ENCODE data around the gene NECTIN2.
A peak's percentile ranks its signal among the peaks of the same experiment; 100 is the strongest.

NECTIN2 gene

GRCh38 chr19:44876930-44877535 is 30.9 kb downstream of the NECTIN2 start:
- Histone ChIP-seq H2AK5ac (ENCODE audit: low read length, severe bottlenecking) (no peak overlapping the region), H3K4me1 (ENCODE audit: control insufficient read depth, insufficient read depth, low read depth, low read length) (peaks cover 25% of the 10 kb centered on the region), H2AFZ (ENCODE audit: low read depth, low read length) (no peak overlapping the region), H3K14ac (ENCODE audit: low read length in 2 of 2) (no peak overlapping the region), H2BK12ac (ENCODE audit: low read length in 2 of 2) (no peak overlapping the region), H3K9me3 (ENCODE audit: control insufficient read depth, low read length) (no peaks in the 10 kb centered on the region), H4K8ac (ENCODE audit: low read length) (no peak overlapping the region), H3K9ac (ENCODE audit: low read length) (no peak overlapping the region), H3K23ac (ENCODE audit: low read length in 2 of 2) (no peak overlapping the region), H3K27ac (ENCODE audit: low read length, poor library complexity, severe bottlenecking) (no peak overlapping the region), H2BK120ac (ENCODE audit: low read depth, low read length) (no peak overlapping the region), H3K4me3 (ENCODE audit: insufficient read depth in 1 of 2, low read depth in 1 of 2, low read length in 2 of 2) (no peak overlapping the region), H3K18ac (ENCODE audit: low read depth in 1 of 2, low read length in 2 of 2) (no peak overlapping the region), H4K91ac (ENCODE audit: low read length) (no peak overlapping the region), H3K79me1 (replicated peaks; ENCODE audit: low read length, poor library complexity, severe bottlenecking) (peaks cover 41% of the 10 kb centered on the region), H3K36me3 (ENCODE audit: control insufficient read depth in 1 of 2, insufficient read depth in 2 of 2, low read depth in 1 of 2, low read length in 2 of 2) (peaks cover 66 to 85% of the 10 kb centered on the region in 2 experiments), H2BK5ac (ENCODE audit: low read depth, low read length, poor library complexity, severe bottlenecking) (no peak overlapping the region), H3K4me2 (ENCODE audit: low read length, poor library complexity, severe bottlenecking) (no peak overlapping the region), H3K4ac (ENCODE audit: low read depth in 1 of 2, low read length in 2 of 2) (no peak overlapping the region), H3K27me3 (ENCODE audit: control insufficient read depth in 1 of 2, insufficient read depth in 1 of 2, low read length in 2 of 2) (no peaks in the 10 kb centered on the region), H2BK15ac (ENCODE audit: low read depth, poor library complexity, severe bottlenecking) (no peak overlapping the region)
- DNase-seq: no peak
- 93% methylated on average over 3 of the region's 5 CpGs for whole genome bisulfite sequencing

GRCh38 chr19:44878120-44878865 is 32.2 kb downstream of the NECTIN2 start:
- H2BK12ac ChIP-seq (ENCODE audit: low read length in 2 of 2): peak overlapping the region in 1 of 2 experiments; percentile 22
- no peak for DNase-seq
- no peak overlapping the region for H3K4ac ChIP-seq (ENCODE audit: low read depth in 1 of 2, low read length in 2 of 2)
- H3K27me3 ChIP-seq (ENCODE audit: control insufficient read depth in 1 of 2, insufficient read depth in 1 of 2, low read length in 2 of 2): no peaks in the 10 kb centered on the region
- H3K9ac ChIP-seq (ENCODE audit: low read length): no peak overlapping the region
- H3K9me3 ChIP-seq (ENCODE audit: control insufficient read depth, low read length): no peaks in the 10 kb centered on the region
- peaks cover 37% of the 10 kb centered on the region for H3K79me1 ChIP-seq (replicated peaks; ENCODE audit: low read length, poor library complexity, severe bottlenecking)
- H3K4me2 ChIP-seq (ENCODE audit: low read length, poor library complexity, severe bottlenecking): no peak overlapping the region
- H3K4me3 ChIP-seq (ENCODE audit: insufficient read depth in 1 of 2, low read depth in 1 of 2, low read length in 2 of 2): no peak overlapping the region
- H2AFZ ChIP-seq (ENCODE audit: low read depth, low read length): no peak overlapping the region
- H2BK15ac ChIP-seq (ENCODE audit: low read depth, poor library complexity, severe bottlenecking): no peak overlapping the region
- H2AK5ac ChIP-seq (ENCODE audit: low read length, severe bottlenecking): no peak overlapping the region
- WGBS: 91% methylated on average over 24 of the region's 26 CpGs
- no peak overlapping the region for H2BK5ac ChIP-seq (ENCODE audit: low read depth, low read length, poor library complexity, severe bottlenecking)
- no peak overlapping the region for H4K8ac ChIP-seq (ENCODE audit: low read length)
- peaks cover 56 to 80% of the 10 kb centered on the region in 2 experiments for H3K36me3 ChIP-seq (ENCODE audit: control insufficient read depth in 1 of 2, insufficient read depth in 2 of 2, low read depth in 1 of 2, low read length in 2 of 2)
- H3K18ac ChIP-seq (ENCODE audit: low read depth in 1 of 2, low read length in 2 of 2): no peak overlapping the region
- no peak overlapping the region for H4K91ac ChIP-seq (ENCODE audit: low read length)
- no peak overlapping the region for H3K23ac ChIP-seq (ENCODE audit: low read length in 2 of 2)
- H3K27ac ChIP-seq (ENCODE audit: low read length, poor library complexity, severe bottlenecking): no peak overlapping the region
- no peak overlapping the region for H3K14ac ChIP-seq (ENCODE audit: low read length in 2 of 2)
- peaks cover 25% of the 10 kb centered on the region for H3K4me1 ChIP-seq (ENCODE audit: control insufficient read depth, insufficient read depth, low read depth, low read length)
- H2BK120ac ChIP-seq (ENCODE audit: low read depth, low read length): no peak overlapping the region

GRCh38 chr19:44879309-44880065 is 33.4 kb downstream of the NECTIN2 start:
- Histone ChIP-seq H3K9ac (ENCODE audit: low read length) (no peak overlapping the region), H3K4me1 (ENCODE audit: control insufficient read depth, insufficient read depth, low read depth, low read length) (peaks cover 32% of the 10 kb centered on the region), H3K4me2 (ENCODE audit: low read length, poor library complexity, severe bottlenecking) (no peak overlapping the region)

GRCh38 chr19:44882063-44882462 is 36.0 kb downstream of the NECTIN2 start:
- Histone ChIP-seq H2BK12ac (ENCODE audit: low read length in 2 of 2) (no peak overlapping the region), H3K23ac (ENCODE audit: low read length in 2 of 2) (no peak overlapping the region), H2BK15ac (ENCODE audit: low read depth, poor library complexity, severe bottlenecking) (no peak overlapping the region), H2BK120ac (ENCODE audit: low read depth, low read length) (no peak overlapping the region), H3K4me2 (ENCODE audit: low read length, poor library complexity, severe bottlenecking) (no peak overlapping the region), H3K18ac (ENCODE audit: low read depth in 1 of 2, low read length in 2 of 2) (no peak overlapping the region), H3K36me3 (ENCODE audit: control insufficient read depth in 1 of 2, insufficient read depth in 2 of 2, low read depth in 1 of 2, low read length in 2 of 2) (peaks cover 46 to 66% of the 10 kb centered on the region in 2 experiments), H2BK5ac (ENCODE audit: low read depth, low read length, poor library complexity, severe bottlenecking) (no peak overlapping the region), H4K91ac (ENCODE audit: low read length) (no peak overlapping the region), H3K14ac (ENCODE audit: low read length in 2 of 2) (no peak overlapping the region), H3K4ac (ENCODE audit: low read depth in 1 of 2, low read length in 2 of 2) (no peak overlapping the region), H4K8ac (ENCODE audit: low read length) (no peak overlapping the region), H3K4me3 (ENCODE audit: insufficient read depth in 1 of 2, low read depth in 1 of 2, low read length in 2 of 2) (no peak overlapping the region), H3K27ac (ENCODE audit: low read length, poor library complexity, severe bottlenecking) (no peak overlapping the region), H2AK5ac (ENCODE audit: low read length, severe bottlenecking) (no peak overlapping the region), H3K79me1 (replicated peaks; ENCODE audit: low read length, poor library complexity, severe bottlenecking) (peaks cover 28% of the 10 kb centered on the region), H3K27me3 (ENCODE audit: control insufficient read depth in 1 of 2, insufficient read depth in 1 of 2, low read length in 2 of 2) (no peaks in the 10 kb centered on the region), H3K4me1 (ENCODE audit: control insufficient read depth, insufficient read depth, low read depth, low read length) (peaks cover 21% of the 10 kb centered on the region), H3K9me3 (ENCODE audit: control insufficient read depth, low read length) (no peaks in the 10 kb centered on the region), H2AFZ (ENCODE audit: low read depth, low read length) (no peak overlapping the region), H3K9ac (ENCODE audit: low read length) (no peak overlapping the region)
- DNase-seq: no peak
- 95% methylated on average over 15 of the region's 15 CpGs for WGBS

More at GRCh38 chr19:44879309-44880065, 33.4 kb downstream of the NECTIN2 start:
- H2BK15ac ChIP-seq (ENCODE audit: low read depth, poor library complexity, severe bottlenecking): no peak overlapping the region
- no peaks in the 10 kb centered on the region for H3K27me3 ChIP-seq (ENCODE audit: control insufficient read depth in 1 of 2, insufficient read depth in 1 of 2, low read length in 2 of 2)
- no peak for DNase-seq
- no peak overlapping the region for H2AK5ac ChIP-seq (ENCODE audit: low read length, severe bottlenecking)
- H2BK12ac ChIP-seq (ENCODE audit: low read length in 2 of 2): no peak overlapping the region
- no peak overlapping the region for H4K91ac ChIP-seq (ENCODE audit: low read length)
- H3K18ac ChIP-seq (ENCODE audit: low read depth in 1 of 2, low read length in 2 of 2): no peak overlapping the region
- H3K9me3 ChIP-seq (ENCODE audit: control insufficient read depth, low read length): no peaks in the 10 kb centered on the region
- H3K4ac ChIP-seq (ENCODE audit: low read depth in 1 of 2, low read length in 2 of 2): no peak overlapping the region
- peaks cover 27% of the 10 kb centered on the region for H3K79me1 ChIP-seq (replicated peaks; ENCODE audit: low read length, poor library complexity, severe bottlenecking)
- no peak overlapping the region for H3K23ac ChIP-seq (ENCODE audit: low read length in 2 of 2)
- no peak overlapping the region for H3K14ac ChIP-seq (ENCODE audit: low read length in 2 of 2)
- no peak overlapping the region for H2BK5ac ChIP-seq (ENCODE audit: low read depth, low read length, poor library complexity, severe bottlenecking)
- H4K8ac ChIP-seq (ENCODE audit: low read length): no peak overlapping the region
- H3K4me3 ChIP-seq (ENCODE audit: insufficient read depth in 1 of 2, low read depth in 1 of 2, low read length in 2 of 2): no peak overlapping the region
- peaks cover 54 to 72% of the 10 kb centered on the region in 2 experiments for H3K36me3 ChIP-seq (ENCODE audit: control insufficient read depth in 1 of 2, insufficient read depth in 2 of 2, low read depth in 1 of 2, low read length in 2 of 2)
- WGBS: 93% methylated on average over 14 of the region's 18 CpGs
- H3K27ac ChIP-seq (ENCODE audit: low read length, poor library complexity, severe bottlenecking): no peak overlapping the region
- H2BK120ac ChIP-seq (ENCODE audit: low read depth, low read length): no peak overlapping the region
- H2AFZ ChIP-seq (ENCODE audit: low read depth, low read length): no peak overlapping the region
